HS-27A (cell line): ENCODE measurements around the gene VGLL4.

Experiments used
- DNase-seq: peaks from one replicate; pipeline ENCODE4 v3.0.0-alpha.2; 2012; ENCODE audit warnings: low read depth, missing footprints

VGLL4 gene

GRCh38 chr3:11565072-11565471 lies 78.6 kb downstream of the VGLL4 start:
- no peak for DNase-seq

DNA sequence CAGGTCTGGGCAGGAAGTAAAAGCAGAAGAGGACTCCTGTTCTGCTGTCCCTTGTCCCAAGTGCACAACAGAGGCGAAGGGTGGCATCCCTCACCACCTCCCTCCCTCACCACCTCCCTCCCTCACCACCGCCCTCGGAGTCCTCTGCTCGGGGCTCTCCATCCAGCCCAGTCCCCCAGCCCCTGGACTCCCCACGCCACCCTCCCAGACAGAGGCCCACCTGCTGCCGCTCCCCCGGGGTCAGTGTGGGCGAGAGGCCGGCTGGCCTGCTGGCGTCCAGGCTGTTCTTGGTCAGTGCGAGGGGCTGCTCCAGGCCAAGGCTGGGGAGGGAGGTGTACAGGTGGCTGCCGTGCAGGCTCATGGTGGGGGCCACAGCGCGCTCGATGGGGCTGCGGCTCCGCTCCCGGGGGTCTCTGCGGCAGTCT lies 79.1 kb downstream of the VGLL4 start:
- no peak for DNase-seq

DNA sequence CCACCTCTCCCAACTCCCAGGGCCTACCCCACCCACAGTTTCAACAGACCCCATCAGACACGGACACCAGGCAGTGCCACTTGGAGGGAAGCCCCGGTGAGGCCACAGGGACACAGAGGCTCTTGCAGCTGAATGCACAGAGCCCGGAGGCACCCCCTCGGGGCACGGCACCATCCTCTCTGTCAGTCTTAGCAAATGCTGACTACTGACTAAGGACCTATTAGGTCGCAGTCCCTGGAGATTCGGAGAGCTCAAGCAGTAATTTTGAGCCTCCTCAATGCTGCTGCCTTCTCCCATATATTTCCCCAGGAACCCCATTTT lies 79.9 kb downstream of the VGLL4 start:
- no peak for DNase-seq

DNA sequence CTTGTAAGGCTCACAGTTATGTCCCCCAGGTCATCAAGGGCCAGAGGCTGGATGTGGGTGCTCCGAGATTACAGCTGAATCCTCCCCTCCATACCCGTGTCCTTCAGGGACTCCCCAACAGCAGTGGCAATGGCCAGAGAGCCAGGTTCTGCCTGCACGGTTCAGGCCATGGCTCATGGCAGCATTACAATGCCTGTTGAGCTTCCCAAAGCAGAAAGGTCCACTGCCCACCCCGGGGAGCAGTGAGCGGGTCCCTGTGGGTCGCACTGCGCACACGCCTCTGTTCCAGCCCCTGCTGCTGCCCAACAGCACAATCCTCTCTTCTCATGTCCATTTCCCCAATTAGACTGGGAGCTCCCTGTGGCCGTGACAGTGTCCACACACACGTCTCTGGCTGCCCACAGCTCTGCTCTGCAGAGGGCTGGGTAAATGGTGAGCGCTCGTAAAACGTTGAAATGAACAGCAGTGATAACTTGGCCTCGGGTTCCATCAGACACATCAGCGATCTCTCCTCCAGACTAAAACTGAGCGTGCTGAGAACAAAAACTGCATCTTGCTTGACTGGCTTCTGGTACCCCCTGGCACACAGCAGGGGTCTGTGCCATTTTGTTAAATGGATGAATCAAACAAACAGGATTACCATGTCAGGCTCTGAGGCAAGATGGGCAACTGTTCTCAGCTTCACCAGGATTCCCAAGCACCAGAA lies 80.4 kb downstream of the VGLL4 start:
- DNase-seq, result no peak

DNA sequence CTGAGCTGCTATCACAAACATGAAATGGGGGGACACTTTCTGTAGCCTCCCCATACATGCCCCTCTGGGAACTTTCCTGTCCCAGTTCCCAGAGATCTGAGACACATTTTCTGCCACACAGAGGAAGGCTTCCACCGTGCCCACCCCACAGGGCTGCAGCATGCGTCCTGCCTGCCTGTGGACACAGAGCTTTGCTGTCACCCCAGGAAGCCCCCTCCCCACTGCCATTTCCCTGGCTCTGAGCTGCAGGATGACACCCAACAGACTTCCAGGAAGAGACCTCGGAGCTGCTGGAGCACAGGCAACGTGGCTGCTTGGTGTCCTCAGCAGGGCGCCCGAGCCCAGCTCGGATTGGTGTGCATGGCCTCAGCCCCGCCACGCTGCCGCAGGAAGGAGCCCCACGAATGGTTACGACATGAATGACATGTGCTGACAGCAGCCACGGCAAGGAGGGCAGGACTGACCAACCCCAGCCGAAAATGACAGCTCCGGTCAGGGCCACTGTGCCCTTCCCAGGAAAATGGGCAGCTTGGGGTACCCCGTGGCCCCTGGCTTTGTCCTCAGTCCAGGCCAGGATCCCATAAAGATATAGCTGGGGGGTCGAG lies 81.3 kb downstream of the VGLL4 start:
- DNase-seq, result no peak

- no peak for DNase-seq
Measured at GRCh38 chr3:11560746-11561145, 83.0 kb downstream of the VGLL4 start.

DNA sequence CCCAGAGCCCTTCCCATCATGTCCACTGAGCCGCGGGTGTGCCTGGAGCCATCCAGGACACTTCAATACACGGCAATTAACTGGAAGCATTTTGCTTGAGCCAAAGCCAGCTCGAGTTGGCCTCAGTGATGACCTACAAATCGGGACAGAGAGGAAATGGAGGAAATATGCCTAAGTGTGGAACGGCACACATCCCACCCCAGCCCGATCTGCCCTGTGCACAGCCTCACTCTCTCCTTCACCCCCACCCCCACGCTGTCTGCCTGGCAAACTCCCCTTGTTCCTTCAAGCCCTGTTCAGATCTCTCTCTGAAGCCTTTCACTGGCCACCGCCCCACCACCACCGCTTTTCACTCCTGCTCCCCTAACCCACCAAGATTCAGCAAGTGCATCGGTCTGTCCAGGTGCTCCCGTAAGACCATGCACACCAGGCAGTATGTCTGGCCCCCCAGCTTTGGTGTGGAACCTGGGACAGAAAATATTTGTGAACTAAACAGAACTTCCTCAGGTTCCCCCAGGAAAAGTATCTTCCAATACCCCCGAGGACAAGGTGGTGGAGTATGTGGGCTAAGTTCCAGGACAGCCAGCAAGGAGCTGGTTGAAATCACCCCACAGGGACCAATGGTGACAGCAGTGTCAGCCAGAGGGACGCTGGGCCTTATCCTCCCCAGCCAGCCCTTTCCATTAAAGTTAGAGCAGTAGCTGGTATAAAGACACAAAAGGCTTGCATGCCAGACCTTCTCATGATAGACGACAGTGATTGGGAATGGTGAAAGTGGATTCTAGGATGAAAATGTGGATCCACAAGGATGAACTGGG lies 83.7 kb downstream of the VGLL4 start:
- no peak for DNase-seq

GRCh38 chr3:11558918-11559815 lies 84.5 kb downstream of the VGLL4 start:
- DNase-seq, result no peak

GRCh38 chr3:11558411-11558903 lies 85.3 kb downstream of the VGLL4 start:
- no peak for DNase-seq

DNA sequence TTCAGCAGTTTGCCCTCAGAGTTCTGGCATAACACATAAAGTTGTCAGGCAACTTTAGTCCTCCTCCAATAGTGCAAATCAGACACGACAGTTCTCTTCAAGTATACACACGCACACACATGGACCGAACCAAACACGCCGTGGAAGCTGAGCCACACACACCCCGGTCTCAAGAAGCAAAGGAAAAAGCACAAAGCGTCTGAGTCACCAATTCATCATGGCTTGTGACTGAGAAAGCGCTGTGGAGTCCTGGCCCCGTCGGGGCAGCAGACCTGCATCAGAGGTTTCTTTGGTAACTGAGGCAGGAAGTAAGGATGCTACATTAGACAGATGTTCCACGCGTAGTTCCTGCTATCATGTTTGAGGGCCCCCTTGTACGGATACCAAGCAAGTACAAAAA lies 85.7 kb downstream of the VGLL4 start:
- DNase-seq, result no peak

DNA sequence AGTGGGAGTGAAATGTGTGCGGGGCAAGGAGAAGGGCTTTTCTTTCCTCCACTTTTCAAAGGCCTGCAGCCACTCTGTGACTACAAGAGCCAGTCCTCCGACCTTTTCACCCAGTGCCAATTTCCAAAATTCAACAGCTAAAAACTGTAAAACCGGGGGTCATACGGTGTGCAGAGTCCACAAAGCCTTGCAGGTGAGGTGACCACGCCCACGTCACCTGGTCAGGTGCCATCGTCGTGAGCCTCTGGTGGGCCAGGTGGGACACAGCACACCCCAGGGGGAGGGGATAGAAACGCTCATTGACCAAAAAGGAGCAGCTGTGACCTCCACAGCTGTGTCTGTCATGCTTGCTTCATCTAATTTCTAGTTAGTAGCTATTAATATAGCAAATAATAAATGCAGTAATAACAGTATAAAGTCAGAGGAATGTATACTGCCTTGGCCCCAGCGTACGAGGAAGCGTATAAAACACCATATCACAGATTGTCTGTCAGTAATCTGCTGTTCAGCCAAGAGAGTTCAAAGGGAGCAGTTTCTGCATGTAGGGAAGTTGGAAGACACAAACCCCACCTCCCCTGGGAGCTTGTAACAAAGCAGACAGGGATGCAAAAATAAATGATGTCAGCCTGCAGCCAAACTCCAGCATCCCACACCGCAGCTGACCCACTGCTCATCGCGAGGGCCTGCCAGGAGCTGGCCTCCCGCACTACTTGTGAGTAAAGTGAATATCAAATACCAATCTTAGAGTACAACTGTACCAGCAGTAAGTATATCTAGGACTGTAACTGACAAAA lies 86.7 kb downstream of the VGLL4 start:
- no peak for DNase-seq

- DNase-seq, result no peak
Measured at GRCh38 chr3:11555881-11556633, 87.7 kb downstream of the VGLL4 start.

GRCh38 chr3:11555211-11555782 lies 88.4 kb downstream of the VGLL4 start:
- no peak for DNase-seq

DNA sequence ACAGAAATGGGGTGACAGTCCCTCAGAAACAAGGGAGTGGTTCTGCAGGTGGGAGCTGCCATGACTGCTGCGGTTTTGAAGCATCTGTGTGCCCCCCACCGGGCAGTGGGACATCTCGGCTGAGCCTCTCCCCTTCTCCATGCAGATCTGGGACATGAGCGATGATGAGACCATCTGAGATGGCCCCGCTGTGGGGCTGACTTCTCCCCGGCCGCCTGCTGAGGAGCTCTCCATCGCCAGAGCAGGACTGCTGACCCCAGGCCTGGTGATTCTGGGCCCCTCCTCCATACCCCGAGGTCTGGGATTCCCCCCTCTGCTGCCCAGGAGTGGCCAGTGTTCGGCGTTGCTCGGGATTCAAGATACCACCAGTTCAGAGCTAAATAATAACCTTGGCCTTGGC lies 89.0 kb downstream of the VGLL4 start:
- DNase-seq, result no peak

- DNase-seq, result no peak
Measured at GRCh38 chr3:11554236-11554610, 89.5 kb downstream of the VGLL4 start.

DNA sequence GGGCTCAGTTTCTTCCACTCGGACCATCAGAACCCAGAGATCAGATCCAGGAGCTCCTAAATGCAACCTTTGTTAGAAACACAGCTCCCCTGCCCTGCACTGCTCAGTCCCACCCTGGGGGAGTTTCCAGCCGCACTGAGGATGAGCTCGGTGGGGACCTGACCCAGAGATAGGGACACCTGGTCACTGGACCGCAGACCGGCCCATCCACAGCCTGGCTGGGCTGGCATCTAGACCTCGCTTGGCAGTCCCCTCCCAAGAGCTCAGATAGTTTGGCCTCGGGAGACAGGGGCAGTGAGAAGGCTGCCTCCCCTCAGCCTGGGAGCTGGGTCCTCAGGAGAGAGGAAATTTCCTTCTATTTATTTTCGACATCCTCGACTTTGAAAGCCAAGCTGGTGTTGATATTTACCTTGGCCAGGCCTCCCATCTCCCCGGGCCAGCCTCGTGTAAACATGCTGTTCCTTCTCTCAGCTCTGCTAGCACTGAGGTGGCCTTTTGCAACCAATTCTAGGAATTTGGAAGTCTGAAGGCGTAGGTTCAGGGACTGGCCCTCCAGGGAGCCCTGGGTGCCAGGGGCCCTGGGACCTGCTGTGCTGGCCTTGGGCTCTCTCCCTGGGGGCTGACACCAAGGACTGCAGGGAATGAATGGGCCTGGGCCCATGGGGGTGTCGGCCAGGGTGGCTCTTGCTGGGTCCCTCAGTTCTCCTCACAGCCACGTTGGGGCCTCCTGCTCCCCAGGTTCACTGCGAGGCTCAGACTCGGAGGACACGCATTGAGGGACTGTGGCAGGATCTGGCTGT lies 90.1 kb downstream of the VGLL4 start:
- no peak for DNase-seq

GRCh38 chr3:11552289-11553264 lies 91.1 kb downstream of the VGLL4 start:
- DNase-seq, result no peak

DNA sequence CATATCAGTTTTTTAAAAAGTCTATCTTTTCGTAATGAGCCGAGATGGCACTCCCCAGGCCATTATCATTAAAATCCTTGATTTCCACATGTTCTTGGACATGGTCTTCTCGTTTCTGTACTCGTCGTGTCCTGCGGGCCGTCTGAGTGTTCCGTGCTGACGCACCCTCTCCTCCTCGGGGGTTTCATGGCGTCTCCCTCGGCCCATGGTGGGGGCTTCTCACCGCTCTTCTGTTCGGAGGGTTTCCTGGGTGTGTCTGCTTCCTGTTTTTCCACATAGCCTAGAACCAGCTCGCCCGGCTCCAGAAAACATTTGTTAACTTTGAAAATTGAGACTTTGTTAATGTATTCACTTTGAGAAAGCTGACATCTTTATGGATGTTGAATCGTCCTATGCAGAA lies 92.7 kb downstream of the VGLL4 start:
- DNase-seq, result no peak
